Fibroblast of gingiva (primary cell): ENCODE measurements around the gene GLB1L2.

Experiments used
- DNase-seq: peaks from one replicate; pipeline ENCODE4 v3.0.0-alpha.2; 2011; ENCODE audit warnings: low read depth

Gene GLB1L2

DNA sequence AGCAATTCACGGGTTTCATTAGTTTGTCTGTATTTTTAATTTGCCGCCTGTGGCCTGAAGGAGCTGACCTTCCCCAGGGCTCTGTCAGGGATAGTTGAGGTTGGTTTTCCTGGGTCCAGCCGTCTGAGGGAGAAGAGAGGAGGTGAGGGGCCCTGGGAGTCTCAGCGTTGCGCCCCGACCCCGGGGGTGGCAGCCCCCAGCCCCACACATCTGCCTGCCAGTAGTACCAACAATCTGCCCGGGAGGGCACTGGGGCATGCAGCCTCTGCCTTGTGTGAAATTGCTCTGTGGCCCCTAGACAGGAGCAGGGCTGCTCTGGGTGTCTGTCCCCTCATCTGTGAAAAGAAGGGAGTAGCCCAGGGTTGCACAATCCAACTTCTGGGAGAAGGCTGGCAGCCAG, 73.6 kb downstream of the GLB1L2 start:
- no peak for DNase-seq

DNA sequence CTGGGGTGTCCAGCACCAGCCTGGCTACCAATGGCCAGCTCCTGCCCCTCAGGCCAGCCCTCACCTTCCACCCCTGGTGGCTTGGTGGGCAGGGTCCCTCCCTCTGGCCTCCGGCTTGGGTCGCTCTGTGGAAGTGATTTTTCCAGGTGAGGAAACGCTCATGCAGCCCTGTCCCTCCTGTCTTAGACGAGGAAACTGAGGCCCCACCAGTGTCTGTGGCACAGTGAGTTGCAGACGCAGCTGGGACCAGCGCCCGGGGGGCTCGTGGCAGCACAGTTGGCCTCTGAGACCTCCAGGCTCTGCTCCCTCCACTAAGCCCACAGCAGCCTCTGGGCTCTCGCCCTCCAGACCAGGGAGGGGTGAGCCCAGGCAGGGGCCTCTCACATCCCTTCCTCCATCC, 74.1 kb downstream of the GLB1L2 start:
- DNase-seq: no peak

DNA sequence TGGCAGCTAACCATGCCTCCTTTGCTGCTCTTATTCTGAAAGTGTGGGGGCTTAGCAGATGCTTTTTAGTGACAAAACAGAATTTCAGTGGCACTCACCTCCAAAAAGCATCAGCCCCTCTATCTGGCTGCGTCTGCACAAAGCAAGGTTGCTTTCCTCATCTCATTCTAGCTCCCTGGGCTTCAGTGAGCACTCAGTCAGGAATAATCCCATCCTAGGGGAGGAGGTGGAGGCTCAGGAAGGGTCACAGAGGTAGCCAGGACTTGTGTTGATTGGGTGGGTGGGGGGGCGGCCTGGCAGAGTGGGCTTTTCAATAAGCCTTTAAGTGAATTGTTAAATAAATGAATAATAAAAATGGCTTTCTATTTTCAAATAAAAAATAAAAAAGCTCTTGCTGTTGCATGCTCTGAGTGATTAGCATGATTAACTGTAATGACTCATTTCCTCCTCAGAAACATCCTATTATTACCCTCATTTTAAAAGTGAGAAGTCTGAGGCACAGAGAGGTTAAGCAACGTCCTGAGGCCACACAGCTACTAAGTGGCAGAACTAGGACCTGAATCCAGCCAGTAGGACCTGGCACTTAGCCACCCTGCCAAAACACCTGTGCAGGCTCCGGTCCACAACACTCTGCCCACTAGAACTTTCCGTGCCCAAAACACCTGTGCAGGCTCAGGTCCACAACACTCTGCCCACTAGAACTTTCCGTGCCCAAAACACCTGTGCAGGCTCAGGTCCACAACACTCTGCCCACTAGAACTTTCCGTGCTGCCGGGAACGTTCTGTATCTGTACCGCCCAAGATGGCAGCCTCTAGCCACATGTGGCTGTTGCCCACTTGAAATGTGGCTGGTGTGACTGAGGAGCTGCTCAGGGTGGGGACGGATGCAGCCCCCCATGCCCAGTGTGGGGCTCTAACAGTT, 74.7 kb downstream of the GLB1L2 start:
- DNase-seq: no peak

DNA sequence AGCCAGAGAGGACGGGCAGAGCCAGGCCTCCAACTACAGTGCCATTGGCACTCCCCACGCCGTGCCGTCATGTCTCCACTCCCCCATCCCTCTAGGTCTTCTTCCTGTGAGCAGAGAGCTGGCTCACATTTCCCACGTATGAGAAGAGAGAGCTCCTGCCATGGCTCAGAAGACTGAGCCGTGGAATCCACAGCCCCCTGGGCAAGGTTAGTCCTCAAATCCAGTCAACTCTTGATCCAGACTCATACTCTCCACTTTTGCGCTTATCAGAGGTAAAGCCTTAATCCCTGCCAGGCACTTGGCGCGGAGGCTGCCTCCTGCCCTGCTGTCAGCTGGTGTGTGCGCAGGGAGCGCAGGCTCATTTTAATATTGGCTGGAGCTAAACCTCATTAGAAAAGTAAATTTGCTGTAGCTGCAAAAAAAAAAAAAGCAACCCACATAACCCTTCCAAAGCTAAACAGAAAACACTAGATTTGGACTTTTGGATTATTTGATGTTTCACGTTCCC, 75.6 kb downstream of the GLB1L2 start:
- DNase-seq: no peak

DNA sequence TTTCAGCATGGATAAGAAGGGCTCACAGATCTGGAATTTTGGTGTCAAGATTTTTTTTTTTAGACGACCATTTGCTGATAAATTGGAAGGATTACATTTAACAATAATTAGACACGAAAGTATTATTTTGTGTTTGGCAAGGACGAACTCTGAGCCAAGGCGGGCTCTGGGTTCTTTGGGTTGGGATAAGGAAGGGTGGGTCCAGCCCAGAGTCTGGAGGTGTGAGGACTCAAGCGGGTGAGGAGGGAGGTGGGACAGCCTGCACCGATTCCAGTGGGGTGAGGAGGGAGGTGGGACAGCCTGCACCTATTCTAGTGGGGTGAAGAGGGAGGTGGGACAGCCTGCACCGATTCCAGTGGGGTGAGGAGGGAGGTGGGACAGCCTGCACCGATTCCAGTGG, 76.1 kb downstream of the GLB1L2 start:
- DNase-seq: no peak

DNA sequence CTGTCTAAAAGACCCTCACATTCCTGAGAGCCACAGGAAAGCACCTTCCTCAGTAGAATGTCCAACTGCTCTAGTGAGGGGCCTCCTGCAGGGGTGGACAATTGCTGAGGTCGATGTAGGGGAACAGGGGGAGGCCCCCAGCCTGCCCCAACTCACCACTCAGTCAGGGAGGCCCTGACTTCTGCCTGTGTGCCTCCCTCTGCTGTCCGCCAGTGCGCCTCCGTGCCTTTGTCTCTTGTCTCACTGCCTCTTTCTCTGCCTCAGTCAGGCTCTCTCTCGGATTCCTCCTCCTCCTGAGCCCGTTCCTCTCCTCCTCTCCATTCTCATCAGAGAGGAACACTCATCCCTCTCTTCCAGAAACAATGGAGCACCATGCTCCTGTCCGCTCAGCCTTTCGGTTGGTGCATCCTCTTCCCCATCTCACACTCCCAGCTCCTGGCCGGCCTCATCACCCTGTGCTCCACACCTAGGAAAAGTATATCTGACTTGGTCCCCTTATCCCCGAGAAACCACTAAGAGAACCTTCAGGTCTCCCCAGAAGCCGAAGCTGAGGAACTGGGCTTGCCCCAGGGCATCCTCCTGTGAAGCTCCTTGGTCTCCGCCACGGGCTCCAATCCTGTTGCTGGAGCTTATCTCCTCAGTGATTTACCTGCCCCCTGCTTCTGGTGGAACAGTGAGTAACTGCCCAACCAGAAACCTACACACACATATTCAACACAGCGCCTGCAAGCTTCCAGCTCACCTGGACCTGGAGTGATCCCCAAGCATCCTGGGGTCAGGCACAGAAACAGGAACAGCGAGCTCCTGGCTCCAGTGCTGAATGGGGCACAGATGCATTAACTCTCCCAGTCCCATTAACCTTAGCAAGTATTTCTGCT, 78.0 kb downstream of the GLB1L2 start:
- no peak for DNase-seq

DNA sequence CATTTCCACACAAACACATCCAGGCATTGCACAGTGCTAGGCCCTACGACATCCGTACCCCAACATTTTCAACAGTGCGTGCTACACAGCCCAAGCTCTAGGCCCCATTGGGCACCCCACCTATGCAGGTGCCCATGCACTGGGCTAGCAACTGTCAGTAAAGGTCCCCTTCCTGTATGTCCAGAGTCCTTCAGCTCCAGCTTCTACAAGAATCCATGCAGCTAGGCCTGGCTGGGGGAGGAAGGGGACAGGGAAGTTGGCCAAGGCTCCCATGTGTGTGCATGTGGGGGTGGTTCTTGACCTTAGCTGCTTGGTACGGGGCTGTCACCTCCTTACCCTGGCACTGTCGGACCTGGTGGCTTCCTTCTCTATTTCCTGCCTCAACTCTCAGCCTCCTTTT, 79.0 kb downstream of the GLB1L2 start:
- DNase-seq: no peak

DNA sequence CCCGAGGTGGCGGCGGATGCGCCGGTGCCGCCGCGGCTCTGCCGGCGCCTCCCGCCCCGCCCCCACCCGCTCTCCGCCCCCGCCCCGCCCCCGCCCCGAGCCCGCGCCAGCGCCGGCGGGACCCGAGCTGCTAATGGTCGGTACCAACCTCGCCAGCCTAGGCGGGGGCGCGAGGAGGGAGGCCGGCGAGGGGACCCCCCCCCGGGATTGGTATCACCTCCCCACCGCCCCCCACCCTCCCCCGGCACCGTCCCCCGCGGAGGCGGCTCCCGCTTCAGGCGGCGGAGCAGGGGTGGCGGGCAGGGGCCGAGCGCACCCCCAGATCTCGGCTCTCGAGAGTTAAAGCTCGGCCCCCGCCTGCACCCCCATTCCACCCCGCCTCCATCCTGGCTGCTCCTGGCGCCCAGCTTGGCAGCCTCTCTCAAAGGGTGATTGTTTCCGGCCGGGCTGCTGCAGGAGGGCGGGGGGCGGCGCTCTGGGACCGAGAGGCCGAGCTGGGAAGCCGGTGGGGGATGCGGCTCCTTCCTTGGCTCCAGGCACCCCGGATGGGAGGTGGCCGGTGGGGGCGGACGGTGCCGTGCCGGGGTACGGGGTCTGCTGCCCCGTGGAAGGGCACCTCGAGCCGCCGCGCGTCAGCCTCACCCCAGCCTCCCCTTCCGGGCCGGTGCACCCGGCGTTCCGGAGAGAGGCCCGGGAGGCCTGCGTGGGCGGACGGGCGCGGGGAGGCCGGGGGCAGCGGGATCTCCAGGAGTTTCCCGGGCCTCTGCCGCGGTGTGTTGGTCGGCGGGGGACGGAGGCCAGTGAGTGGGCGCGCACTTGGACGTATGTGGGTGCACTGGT, 80.6 kb downstream of the GLB1L2 start, which contains the start of gene B3GAT1:
TSS of gene B3GAT1 (minus strand) at position 40 of the 840 bp plus-strand sequence. CDS start 24,583 bp downstream, outside the sequence.
- DNase-seq: no peak

DNA sequence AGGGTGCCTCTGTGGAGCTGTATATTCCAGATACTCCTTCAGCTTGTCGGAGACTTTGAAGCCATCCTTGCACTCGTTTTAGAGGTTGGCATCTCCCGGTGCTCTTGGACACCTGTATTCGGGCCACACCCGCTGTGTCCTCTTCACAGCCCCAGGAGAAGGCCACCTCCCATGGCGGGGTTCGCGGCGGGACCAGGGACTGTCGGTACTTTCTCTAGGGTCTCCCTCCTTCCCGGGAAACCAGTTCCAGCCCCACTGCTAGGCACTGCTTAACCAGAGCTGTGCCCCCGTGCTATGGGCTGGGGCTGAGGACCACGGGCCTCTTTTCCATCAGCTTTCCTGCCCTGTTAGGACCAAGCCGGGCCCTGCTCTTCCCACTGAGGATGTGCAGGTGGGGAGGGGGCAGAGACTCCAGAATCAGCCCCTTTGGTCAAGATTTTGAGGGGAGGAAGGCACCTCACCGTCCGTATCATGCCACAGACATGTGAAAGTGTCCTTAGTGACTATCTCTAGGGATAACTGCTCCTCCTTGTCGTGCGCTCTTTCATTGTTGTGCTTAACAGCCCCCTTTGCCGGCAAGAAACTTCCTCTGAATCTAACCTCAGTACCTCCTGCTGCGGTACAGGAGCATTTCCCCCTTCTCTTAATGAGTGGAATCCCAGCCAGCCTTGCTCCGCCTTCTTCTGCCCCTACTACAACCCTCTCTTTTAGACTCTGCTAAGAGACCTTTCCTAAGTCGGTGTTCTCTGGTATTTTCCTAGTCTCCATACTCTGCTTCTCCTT, 81.4 kb downstream of the GLB1L2 start:
- DNase-seq: no peak

DNA sequence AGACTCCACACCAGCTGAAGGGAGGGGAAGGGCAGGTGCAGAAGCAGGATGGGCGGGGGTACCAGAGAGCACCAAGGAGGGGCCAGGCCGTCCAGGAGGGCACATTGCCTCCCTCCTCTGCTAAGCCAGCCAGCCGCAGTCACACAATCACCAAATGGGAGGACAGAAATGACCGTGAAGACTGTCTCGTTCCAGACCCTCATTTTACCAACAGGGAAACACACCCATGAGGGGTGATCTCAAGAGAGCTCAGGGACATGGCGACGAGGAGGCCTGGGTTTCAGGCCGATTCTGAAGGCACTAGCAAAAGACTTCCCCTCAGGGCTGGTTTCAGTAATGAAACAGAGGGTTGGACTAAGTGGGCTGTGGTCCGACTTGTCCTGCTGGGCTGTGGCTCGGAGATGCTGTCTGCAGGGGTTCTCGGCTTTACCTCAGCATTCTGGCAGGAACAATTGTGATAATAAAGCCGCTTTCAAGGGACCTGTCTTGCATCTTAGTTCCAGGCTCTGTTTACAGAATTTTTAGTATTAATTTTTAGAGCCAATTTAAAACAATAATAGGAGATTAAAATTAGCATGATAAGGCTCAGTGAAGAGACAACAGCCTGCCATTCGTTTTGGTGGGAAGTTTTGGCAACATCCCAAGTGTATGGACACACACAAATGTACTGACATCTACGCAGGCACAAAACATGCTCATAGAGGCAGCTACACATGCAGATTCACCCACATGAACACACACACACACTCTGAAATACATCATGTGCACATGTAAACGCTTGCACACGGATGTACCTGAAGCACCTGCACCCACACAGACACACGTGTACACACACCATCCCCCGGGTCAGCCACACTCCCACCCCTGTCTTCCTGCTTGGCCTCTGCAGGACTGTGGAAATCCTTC, 82.3 kb downstream of the GLB1L2 start:
- no peak for DNase-seq

DNA sequence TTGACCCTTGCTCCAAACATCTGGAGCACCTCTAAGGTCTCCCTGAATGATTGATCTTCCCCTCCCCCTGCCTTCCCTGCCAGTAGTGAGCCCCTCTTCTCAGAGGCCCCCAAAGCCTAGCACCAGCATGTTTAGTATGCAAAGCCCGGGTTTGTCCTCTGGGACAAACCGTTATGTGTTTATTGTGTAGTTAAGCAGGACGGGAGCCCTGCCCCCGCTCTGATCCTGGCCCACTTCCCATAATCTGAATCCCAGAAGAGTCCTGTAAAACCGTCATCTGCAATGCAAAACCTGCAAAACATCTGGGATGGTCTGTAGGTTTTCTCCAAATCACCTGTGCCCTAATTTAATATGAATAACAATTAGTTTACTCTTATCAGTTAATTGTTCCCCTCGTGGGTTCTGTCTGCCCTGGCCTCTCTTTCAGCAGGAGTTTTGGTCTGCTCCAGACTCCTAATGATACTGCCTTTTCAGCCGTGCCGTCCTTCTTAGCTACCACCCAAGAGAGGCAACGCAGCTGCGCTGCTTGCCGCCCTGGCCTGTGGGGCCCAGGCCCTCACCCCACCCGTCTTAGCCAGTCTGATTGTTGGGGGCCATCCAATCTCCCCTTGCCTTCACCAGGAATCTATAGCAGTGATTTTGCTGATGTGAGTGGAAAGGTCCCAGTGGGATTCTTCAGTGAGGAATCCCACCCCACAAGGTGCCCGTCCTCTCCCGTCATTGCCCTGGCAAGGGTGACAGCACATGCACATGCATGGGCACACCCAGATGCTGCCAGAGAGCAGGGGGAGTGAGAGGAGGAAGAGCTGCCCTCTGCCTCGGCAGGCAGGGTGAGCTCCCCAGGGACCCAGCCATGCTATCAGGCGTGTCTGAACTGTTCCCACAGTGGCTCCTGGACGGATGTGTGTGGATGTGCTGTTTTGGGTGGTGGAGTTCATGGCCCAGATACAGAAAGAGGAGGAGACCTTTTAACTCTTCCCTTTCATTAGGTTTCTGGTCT, 83.3 kb downstream of the GLB1L2 start:
- no peak for DNase-seq

DNA sequence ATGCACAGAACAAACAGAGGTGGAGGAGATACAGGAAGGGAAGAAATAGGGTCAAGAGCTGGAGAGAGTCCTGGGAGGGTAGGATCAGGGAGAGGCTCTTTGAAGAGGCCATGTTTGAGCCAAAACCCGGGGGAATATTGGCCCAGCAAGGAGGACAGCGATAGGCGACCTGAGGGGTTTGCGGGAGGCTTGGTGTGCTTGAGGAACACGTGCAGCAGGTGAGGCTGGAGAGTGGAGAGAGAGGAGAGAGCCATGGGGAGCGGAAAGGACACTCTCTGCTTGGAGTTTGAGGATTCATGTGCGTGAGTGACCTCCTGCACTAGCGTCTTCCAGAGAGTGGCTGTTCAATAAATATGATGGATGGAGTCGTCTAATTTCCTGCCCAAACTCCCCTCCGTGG, 84.9 kb downstream of the GLB1L2 start:
- DNase-seq: no peak

DNA sequence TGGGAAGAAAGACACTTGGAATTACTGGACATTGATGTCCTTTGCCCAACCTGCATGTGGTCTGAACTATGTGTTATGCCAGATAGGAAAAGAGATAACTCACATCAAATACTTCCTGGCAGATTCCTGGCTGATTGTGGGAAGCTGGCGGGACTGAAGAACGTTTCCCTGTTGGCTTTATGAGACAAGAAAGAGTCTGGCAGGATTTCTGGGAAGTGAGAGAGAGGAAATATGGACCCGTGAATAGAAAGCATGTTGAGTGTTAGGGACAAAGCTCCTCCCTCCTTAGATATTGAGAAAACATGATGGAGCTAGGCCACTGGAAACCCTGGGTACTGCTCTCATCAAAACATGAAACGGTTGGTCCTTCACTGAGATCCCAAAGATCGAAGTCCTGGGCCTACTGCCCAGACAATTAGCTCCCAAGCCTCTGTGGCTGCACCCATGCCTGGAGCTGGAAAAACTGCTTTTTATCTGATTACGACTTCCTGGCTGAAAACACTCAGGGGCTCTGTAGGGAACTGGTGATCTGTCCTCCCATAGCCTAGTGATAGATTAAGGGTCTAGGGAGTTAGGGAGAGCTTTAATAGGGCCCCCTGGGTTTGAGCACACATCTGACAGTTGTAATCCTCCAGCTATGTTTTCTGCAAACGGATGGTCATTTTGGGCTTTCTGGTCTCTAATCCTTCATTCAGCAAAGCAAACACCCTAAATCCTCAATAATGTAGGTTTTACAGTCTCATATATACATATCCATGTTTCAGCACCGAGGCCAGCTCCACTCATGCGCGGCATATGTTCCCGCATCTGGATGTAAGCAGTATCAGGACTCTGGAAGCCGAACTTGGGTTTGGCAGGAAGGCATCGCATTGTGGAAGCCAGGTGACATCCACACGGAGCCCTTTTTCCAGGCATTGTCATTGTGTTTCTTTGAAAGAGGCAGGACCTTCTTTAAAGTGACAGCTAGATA, 86.4 kb downstream of the GLB1L2 start:
- no peak for DNase-seq

DNA sequence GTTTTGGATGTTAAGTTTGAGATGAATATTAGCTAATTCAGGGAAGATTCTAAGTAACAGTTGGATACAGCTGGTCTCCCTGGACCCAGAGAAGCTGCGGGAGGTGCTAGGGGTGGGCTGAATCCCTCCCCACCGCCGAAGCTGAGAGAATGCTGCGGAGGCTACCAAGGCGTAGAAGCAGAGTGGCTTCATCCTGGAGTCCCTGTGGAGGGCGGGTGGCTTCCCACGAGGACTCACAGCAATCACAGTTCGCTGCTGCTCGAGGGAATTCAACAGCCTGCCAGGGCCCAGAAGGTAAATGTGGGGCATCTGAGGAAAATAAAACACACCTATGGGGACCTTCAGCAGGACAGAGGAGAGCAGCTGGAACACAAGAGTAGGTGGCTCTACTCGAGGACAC, 91.3 kb downstream of the GLB1L2 start:
- no peak for DNase-seq

DNA sequence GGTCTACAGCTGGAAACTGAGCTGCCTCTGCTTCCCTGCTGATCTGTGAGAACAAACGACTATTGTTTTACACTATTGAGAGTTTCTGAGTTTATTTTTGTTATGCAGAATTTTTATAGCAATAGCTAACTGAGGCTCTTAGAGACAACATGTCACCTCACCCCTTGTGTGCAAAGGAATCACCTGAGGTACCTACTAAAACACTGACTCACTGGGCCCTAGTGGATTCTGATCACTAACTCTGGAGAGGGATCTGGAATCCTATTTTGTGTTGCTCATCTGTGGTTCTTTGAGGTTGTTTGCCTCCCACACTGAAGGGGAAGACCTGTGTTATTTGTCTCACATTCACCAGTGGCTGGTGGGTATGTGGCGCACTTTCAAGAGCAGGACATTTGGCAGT, 93.6 kb downstream of the GLB1L2 start:
- no peak for DNase-seq
